GM19328 (cell line): Measurements from ENCODE around the gene ATXN2.
"Not testable (repeated sequence)": the region's sequence is repeated elsewhere in the genome, so short reads cannot be mapped to it uniquely, and the experiment has no call there.

Source experiments
- ATAC-seq: cut with Tn5 transposase; IDR thresholded peaks from one replicate; pipeline ENCODE4 v1.9.1; 2021; ENCODE audit warnings: mild to moderate bottlenecking, moderate library complexity; ENCODE audit not compliant: unreplicated experiment

The ATXN2 gene

DNA sequence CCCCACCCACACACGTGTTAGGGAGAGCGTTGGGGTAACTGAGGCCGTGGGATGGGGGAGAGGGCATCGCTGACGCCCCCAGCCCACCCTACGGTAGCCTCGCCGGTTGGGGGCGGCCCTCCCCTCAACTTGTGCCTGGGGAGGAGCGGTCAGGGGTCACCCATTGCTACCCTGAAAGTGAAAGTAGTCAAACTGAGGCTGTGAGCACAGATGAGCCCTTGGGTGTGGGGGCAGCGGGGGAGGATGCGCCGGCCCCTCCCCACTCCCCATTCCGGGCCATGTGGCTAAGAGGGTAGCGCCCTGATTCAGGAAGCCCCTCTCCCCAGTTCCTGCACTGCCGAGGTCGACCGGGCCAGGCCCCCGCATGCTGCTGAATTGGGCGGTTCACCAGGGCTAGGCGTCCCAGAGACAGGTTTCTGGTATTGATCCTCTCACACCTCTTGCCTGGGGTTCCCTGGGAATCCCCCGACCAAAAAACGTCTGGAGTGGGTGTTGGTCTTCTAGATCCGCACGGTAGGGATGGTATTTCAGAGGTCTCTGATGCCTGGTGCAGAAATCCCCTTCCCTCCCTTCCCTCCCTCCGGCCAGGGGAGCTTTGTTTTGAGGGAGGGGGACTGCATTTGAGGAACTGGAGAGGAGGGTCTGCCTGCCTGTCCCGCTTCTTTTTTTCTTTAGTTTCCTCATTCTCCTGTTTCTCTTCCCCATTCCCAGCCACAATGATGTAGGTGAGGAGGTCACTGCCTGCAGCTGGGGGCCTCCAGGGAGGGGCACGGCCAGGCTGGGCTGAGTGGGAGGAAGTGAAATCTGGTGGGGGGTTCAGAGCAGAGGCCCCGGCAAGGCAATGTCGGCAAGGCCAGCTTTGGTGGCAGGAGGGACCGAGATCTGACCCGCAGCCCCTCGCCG, 192.4 kb downstream of the ATXN2 start:
- no peak for ATAC-seq

GRCh38 chr12:111405859-111406473, 193.1 kb downstream of the ATXN2 start, which contains the start of gene SH2B3:
TSS of gene SH2B3 (plus strand) at chr12:111405923. CDS start at chr12:111418146, 12,223 bp downstream.
- ATAC-seq = peak; percentile 1

DNA sequence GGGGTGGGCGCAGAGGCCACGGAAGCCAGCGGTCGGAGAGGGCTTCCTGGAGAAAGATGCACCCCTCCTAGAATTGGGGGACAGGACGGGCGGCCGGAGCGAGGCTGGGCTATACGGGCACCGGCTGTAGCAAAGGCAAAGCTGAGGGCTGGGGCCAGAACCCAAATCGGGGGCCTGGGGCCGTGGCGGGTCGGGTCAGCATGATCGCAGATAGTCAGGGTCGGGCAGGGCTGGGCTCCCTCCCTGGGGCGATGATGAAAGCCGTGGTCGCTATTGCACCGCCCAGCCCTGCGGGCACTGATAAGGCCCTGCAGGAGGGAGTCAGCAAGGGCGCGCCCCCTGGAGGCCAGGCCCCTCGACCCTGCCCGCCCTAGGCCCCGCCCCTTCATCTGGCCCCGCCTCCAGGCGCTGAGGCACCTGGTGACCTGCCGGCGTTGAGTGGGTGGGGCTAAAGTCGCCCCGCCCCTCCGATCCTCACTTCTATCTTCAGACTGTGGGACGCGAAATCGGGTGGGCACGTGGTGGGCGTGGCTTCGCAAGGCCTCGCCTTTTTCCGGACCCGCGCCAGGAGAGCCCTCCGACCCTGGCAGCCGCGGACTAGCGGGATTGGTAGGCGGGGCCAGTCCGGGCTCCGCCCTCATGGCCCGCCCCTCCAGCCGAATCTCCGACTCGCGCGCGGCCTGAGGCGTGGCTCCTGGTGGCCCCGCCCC, 193.8 kb downstream of the ATXN2 start:
- ATAC-seq = peak; percentile 62

GRCh38 chr12:111404362-111405148, 194.6 kb downstream of the ATXN2 start:
- ATAC-seq = no peak

- not testable (repeated sequence) for ATAC-seq
Observed at GRCh38 chr12:111402490-111402824, 196.7 kb downstream of the ATXN2 start.
